ENCODE measurements around the gene TPP1.

TPP1 gene

DNA sequence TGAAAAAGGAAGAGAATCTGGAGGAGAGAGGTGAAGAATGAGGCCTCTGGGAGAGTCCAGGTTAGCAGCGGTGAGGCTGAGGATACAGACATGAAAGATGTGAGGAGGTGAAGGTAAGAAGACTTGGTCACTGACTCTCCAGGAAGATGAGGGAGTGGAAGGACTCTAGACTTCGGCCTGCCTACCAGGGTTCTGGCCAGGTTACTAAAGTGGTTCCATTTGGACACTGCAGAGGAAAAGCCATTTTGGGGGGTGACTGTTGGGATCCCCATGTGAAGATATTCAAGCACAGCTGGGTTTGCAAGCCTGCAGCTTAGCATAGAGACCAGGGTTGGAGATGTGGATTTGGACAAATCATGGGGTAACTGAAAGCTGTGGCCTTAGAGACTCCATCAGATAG is 28.6 kb upstream of the TPP1 start:
- DNase-seq (ENCODE audit: low read depth in 1 of 2, low spot score in 1 of 2): no peak

DNA sequence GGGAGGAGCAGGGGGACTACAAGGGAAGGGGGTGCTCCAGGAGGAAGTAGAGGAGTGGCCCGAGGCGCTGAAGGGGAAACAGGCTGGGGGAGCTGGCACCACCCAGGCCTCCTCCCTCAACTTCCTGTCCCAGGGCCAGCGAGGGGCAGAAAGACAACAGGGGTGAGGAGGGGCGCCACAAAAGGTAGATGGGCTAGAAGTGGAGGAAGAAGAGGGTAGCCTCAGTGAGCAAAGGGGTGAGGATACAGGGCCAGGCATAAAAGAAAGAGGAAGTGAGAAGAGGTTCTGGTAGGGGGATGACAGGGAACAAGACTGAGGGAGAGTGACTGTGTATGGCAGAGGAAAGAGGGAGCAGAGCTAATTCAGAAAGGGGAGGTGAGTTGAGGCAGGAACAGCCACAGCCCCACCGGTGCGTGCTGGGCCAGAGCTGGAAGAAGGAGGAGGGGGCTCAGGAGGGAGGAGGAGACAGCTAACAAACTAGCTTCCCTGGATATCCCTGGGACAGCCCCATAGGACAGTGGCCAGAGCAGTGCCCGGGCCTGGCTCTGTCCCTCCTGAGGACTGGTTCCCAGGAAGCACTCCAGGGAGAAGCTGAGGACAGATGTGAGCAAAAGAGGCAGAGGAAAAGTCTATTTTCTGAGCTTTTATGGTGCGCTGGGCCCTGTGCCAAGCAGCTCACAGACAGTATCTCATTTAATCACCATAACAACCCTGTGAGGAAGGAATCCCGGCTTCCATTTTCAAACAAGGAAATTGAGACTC is 27.9 kb upstream of the TPP1 start:
- no peak for DNase-seq (ENCODE audit: low read depth in 1 of 2, low spot score in 1 of 2)

DNA sequence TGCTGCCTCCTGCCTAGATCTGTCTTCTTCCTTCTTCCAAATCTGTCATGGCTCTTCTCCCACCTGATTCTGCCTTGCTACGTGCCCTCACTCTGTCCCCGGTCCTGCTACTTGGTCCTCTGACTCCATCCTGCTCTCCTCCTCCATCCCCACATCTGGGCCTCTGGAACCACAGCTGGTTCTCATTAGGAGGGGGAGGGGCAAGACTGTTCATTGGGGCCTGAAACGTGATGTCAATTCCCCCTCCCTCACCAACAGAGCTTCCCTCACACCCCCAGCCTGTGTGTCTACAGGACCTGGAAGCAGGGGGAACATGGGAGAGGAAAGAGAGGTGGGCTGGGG is 27.3 kb upstream of the TPP1 start:
- no peak for DNase-seq (ENCODE audit: low read depth in 1 of 2, low spot score in 1 of 2)

GRCh38 chr11:6646071-6646470 is 26.8 kb upstream of the TPP1 start:
- no peak for DNase-seq (ENCODE audit: low read depth in 1 of 2, low spot score in 1 of 2)

GRCh38 chr11:6642957-6643356 is 23.7 kb upstream of the TPP1 start:
- DNase-seq (ENCODE audit: low read depth in 1 of 2, low spot score in 1 of 2): no peak

DNA sequence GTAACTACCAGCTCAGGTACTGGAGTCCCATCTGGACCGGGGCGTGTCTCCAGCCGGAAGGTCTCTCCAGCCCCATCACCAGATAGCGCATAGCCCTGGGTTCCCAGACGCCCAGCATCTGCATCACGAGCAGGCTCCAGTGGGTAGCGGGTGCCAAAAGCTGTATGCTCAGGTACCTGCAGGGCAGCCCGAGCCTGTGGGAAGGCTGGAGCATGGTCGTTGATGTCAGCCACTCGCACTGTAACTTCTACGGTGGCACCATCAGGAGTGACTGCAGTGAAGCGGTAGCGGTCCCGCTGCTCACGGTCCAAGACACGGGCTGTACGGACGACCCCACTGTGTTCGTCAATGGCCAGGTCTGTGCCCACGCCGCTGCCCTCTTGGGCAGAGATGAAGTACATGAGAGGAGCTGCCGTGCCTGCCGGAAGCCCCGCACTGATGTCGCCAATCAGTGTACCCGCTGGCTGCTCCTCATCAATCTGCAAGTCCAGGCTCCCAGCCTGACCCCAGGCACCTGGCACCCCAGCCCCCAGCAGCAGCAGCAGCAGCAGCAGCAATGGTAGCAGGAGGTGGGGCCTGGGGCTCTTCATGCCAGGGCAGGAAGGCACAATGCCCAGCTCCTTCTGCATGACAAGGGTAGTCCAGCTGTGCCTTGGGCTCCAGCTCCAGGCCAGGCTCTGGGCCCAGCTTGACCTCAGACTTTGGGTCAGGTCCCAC is 21.9 kb upstream of the TPP1 start:
- DNase-seq (ENCODE audit: low read depth in 1 of 2, low spot score in 1 of 2): no peak

DNA sequence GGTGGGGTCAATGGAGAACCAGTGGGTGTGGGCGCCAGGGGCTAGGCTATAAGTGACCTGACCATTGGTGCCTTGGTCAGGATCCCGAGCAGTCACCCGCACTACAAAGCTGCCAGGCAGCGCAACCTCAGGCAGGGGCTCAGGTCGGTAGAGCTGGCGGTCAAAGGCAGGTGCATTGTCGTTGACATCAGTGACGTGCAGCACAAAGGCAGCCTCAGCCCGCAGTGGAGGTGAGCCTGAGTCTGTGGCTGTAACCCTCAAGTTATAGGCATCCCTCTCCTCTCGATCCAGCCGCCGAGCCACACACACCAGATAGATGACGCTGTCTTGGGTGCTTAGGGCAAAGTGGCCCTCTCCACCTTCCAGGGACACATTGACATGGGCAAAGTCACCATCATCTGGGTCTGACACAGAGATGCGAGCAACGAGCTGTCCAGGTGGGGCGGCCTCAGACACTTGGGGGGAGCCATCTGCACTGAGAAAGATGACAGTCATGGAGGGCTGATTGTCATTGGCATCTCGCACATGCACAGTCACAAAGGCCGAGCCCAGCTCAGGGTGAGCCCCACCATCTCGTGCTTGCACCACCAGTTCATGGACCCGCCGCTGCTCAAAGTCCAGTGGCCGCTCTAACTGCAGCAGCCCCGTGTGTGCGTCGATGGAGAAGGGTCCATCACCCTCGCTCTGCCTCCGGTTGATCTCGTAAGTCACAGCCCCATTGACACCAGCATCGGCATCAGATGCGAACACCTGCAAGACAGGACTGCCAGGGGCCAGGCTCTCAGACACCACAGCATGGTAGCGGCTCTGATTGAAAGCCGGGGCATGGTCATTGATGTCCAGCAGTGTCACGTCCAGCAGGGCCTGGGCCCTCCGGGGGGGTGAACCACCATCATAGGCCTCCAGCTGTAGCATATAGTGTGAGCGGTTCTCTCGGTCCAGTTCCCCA is 21.1 kb upstream of the TPP1 start:
- DNase-seq (ENCODE audit: low read depth in 1 of 2, low spot score in 1 of 2): no peak

DNA sequence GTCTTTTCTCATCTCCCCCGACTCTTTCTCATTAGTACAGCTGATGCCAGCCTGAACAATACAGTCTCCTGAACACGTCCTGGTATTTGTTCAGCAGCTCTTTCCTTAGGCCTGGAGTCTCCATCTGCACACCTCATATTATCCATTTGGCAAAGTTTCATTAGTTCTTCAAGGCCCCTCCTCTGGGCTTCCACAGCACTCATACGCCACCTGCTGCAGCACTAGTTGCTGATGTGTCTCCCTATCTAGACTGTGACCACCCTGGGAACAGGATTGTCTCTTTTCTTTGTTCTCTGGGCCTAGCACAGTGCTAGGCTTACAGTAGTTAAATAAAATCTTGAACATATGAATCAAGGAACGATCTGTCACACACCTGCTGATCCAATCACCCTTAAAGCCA is 19.2 kb upstream of the TPP1 start:
- DNase-seq (ENCODE audit: low read depth in 1 of 2, low spot score in 1 of 2): no peak

DNA sequence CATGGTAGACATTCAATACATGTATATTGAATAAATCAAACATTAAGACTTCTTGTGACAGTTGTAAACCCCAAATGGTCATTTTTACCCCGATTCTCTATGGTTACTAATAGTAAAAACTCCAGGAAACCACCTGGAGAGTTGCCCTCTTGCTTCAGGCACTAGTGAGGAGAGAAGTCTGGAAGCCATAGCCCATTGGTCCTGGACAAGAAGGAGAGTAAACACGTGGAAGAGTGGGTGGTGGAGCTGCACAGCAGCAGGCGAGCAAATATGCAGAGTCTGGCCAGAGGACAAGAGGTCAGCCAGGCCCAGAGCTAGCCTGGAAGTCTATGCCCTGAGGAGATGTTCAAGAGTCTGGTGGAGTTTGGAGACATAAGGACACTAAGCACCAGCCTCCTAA is 18.6 kb upstream of the TPP1 start:
- no peak for DNase-seq (ENCODE audit: low read depth in 1 of 2, low spot score in 1 of 2)

GRCh38 chr11:6636480-6636879 is 17.3 kb upstream of the TPP1 start:
- no peak for DNase-seq (ENCODE audit: low read depth in 1 of 2, low spot score in 1 of 2)

- no peak for DNase-seq (ENCODE audit: low read depth in 1 of 2, low spot score in 1 of 2)
Measured at GRCh38 chr11:6635082-6635932, 16.1 kb upstream of the TPP1 start.

GRCh38 chr11:6634534-6634933 is 15.3 kb upstream of the TPP1 start:
- no peak for DNase-seq (ENCODE audit: low read depth in 1 of 2, low spot score in 1 of 2)

- no peak for DNase-seq (ENCODE audit: low read depth in 1 of 2, low spot score in 1 of 2)
Measured at GRCh38 chr11:6633422-6634408, 14.5 kb upstream of the TPP1 start.

DNA sequence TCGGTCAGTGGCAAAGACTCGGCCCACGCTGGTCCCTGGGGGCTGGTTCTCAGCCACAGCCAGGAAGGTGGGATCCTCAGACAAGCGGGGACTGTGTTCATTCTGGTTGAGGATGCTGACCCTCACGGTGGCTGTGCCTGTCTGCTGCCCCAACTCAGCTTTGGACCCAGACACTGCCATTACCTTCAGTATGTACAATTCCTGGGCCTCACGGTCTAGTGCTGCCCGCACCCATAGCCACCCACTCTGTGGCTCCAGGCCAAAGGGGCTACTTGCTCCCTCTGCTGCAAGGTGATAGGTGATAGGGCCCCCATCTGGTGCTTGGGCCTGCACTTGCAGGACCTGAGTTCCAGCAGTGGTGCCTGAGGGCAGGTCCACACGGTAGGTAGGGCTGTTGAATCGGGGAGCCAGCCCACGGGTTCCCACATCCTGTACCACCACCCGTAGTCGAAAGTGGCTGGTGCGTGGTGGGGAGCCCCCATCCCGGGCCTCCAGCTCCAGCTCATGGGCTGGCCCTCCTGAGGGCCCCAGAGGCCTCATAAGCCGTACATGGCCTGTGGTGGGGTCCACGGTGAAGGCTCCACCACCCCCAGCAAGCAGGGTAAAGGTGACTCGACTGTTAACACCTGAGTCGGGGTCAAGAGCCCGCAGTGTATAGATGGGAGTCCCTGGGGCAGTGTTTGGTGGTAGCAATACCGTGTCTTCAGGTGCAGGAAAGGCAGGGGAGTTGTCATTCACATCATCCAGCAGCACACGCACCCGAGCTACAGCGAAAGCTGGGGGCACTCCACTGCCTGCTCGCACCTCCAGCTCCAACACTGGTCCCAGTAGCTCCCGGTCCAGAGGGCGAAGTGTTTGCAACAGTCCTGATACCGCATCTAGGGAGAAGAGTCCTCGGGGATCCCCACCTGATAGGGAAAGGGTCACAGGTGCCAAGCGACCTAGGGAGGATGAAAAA is 13.2 kb upstream of the TPP1 start:
- DNase-seq (ENCODE audit: low read depth in 1 of 2, low spot score in 1 of 2): no peak

GRCh38 chr11:6631361-6631890 is 12.2 kb upstream of the TPP1 start:
- no peak for DNase-seq (ENCODE audit: low read depth in 1 of 2, low spot score in 1 of 2)

GRCh38 chr11:6630632-6631291 is 11.5 kb upstream of the TPP1 start:
- no peak for DNase-seq (ENCODE audit: low read depth in 1 of 2, low spot score in 1 of 2)

DNA sequence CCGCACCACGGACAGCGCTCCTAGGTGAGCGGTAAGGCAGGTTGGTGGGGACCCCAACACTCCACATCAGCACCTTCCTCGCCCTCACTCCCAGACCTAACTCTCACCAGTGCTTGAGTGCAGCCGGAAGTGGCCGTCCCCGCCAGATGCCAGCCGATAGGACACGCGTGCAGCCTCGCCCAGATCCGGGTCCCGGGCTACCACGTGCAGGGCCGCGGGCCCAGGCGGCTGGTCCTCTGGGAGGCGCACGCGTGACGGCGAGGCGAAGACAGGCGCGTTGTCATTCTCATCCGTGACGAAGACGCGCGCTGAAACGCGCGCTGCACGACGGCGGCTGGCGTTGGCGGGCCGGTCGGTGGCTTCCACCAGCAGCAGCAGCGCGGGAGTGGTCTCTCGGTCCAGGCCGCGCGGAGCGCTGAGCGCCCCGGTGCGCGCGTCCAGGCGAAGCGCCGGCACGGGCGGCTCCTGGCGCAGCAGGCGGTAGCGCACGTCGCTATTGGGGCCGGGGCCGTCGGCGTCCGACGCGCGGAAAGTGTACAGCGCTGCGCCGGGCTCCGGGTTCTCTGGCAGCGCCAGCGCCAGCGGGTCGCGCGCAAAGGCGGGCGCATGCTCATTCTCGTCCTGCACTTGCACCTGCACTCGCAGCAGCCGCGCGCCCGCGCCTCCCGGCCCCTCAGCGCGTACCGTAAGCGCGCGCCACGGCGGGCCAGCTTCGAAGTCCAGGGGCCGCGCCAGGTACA is 10.8 kb upstream of the TPP1 start:
- DNase-seq (ENCODE audit: low read depth in 1 of 2, low spot score in 1 of 2): no peak
